GM18867 (cell line): ENCODE data around the gene PM20D2.
"Not testable (repeated sequence)": the region's sequence is repeated elsewhere in the genome, so short reads cannot be mapped to it uniquely, and the experiment has no call there.

Experiments used
- ATAC-seq: cut with Tn5 transposase; IDR thresholded peaks from one replicate; pipeline ENCODE4 v1.9.1; 2021; ENCODE audit warnings: mild to moderate bottlenecking, moderate library complexity; ENCODE audit not compliant: unreplicated experiment

PM20D2 gene, protein sequence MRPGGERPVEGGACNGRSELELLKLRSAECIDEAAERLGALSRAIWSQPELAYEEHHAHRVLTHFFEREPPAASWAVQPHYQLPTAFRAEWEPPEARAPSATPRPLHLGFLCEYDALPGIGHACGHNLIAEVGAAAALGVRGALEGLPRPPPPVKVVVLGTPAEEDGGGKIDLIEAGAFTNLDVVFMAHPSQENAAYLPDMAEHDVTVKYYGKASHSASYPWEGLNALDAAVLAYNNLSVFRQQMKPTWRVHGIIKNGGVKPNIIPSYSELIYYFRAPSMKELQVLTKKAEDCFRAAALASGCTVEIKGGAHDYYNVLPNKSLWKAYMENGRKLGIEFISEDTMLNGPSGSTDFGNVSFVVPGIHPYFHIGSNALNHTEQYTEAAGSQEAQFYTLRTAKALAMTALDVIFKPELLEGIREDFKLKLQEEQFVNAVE

DNA sequence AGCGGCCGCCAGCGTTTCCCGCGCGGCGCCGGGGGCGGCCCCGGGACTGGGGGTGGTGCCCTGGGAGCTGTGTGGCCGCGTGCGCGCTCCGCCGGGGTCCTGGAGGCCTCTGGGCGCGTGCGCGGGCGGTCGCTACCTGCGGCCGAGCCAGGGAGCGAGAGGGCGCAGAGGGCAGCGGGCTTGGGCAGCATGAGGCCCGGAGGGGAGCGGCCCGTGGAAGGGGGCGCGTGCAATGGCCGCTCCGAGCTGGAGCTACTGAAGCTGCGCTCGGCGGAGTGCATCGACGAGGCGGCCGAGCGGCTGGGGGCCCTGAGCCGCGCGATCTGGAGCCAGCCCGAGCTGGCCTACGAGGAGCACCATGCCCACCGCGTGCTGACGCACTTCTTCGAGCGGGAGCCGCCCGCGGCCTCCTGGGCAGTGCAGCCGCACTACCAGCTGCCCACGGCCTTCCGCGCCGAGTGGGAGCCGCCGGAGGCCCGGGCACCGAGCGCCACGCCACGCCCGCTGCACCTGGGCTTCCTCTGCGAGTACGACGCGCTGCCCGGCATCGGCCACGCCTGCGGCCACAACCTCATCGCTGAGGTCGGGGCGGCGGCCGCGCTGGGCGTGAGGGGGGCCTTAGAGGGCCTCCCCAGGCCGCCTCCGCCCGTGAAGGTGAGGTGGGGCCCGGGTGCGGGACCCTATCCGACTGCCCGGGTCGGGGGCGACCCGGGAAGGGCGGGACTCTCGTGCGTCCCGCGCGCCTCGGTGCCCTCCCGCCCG is at the start of gene PM20D2:
PM20D2 (plus strand) TSS at position 100 of the 762 bp plus-strand sequence; CDS start at position 190, 90 bp downstream.
- ATAC-seq = peak; percentile 64

DNA sequence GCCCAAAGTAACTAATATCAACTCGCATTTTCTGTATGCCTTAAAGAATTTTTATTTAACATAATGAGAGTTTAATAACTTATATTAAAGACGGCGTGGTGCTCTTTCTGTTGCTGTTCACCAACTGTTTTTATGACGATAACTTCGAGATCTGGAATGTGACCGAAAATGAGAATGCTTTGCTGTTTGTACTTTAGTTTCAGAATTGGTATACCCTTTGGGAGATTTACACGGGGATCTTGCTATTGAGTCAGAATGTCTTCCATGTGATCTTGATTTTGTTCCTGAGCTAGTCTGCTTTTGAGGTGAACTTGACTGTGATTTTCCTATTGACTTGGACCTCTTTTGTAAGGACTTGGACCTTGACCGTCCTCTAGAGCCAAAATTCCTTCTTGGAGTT is 47.4 kb upstream of the PM20D2 start:
- peak; percentile 48 for ATAC-seq

DNA sequence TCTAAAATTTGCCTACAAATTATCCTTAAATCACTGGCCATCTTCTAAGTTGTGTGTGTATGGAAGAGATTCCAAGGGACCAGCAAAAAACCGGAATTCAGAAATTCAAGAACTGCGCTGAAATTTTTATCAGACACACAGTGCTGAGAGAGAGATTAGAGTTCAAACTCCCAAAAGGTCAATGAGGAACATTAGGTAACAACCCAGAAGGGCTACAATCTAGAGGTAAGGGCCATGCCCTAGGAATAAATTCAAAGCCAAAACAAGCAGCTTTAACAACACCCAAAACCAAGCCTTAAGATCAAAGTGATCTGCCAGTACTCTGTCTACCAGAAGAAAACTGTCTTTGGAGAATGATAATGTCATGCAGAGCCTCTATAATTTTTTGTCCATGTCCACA is 45.7 kb upstream of the PM20D2 start:
- ATAC-seq = no peak

DNA sequence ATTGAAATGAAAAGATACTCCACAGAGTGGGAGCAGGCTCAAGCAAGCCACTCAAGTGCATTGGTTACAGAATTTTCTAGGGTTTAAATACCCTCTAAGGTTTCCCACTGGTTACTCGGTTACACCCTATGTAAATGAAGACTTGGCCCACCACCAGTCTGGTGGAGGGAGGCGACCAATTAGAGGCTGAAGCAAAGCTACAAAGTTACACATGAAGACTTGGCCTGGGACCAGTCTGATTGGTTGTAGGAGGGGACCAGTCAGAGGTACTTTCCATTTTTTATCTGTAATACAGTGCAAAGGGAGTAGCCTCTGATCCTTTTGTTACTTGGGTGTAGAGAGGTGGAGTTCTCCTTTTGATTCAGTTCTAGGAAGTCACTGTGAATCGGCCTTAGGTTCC is 35.6 kb upstream of the PM20D2 start:
- no peak for ATAC-seq

DNA sequence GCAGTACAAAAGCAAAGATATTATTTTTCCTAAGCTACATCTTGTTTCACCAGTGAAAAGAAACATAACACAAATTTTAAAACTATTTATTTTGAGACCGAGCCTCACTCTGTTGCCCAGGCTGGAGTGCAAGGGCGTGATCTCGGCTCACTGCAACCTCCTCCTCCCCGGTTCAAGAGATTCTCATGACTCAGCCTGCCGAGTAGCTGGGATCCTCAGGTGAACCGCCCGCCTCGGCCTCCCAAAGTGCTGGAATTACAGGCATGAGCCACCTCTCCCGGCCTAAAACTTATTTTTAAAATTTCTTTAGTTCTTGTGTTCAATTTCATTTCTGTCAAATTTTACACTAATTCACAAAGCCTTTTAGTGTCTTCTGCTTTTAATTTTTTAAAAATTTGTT is 33.9 kb upstream of the PM20D2 start:
- no peak for ATAC-seq

DNA sequence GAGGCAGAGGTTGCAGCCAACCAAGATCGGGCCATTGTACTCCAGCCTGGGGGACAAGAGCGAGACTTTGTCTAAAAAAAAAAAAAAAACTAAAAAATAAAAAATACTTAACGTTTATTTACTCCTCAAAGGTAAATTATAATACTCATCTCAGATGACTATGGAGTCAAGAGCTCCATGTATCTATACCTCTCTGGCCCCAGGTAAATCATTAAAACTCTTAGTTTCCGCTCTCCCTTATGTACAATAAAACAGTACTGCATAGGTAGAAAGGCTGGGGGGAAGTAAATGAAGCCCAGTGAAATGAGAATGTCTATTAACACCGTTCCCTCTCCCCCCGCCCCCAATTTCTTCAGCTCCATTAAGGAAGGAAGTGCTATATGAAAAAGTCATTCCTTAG is 29.2 kb upstream of the PM20D2 start:
- no peak for ATAC-seq

DNA sequence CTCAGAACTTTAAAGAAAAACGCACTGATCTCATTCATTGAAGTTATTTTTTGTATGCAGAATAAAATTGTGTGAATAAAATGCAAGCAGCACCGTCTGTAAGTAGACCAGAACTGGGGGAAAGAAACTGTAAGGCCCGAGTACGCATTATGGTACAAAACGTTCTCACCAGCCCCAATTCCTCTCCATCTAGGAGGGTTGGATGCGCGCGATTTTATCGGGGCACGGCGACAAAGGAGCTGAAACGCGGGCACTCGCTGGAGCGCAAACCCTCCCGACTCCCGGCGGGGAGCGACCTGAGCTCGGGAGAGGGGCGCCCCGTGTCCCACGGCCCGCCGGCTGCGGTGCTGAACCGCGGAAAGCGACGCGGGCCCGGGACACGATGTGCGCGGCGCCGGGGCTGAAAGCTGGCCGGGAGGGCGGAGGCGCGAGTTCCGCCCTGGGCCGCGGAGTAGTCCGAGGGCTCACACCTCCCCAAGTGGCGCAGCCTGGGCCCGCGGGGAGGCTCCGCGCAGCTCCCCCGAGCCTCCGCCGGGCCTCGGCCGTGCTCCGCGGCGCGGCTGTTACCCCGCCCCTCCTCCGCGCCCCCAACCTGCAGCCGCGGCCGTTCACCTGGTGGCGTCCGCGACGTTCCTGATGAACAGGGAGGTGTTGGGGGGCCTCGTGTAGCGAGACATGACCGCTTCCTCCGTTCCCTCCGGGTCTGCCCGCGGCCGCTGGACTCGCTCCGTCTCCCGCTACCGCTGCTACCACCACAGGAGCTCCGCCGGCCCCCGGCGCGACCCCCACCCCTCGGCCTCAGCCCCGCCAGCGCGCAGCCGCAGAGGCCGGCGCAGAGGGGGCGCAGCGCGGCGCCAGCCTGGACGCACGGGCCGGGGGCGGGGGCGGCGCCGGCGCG is 28.4 kb upstream of the PM20D2 start, which contains the start of gene SRSF12:
SRSF12 (minus strand) TSS at position 861 of the 898 bp plus-strand sequence; CDS start at position 677, 184 bp downstream.
- peak; percentile 78 for ATAC-seq

DNA sequence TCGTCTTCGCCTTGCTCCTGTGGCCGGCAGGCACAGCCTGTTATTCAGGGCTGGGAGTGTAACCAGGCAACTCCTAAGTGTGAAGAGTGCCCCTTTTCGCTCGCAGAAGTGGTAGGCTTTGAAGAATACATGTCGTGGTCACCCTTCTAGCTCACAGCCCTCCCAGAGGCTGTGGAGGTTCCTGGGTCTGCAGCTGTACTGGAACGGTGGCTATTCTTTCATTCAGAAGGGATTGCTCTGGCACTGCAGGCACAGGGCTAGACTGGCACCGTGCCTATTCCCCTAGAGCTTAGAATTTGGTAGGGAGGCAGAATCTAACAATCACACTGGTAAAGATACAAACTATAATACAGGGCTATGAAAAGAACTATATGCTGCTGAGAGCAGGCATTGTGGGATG is 26.9 kb upstream of the PM20D2 start:
- no peak for ATAC-seq

DNA sequence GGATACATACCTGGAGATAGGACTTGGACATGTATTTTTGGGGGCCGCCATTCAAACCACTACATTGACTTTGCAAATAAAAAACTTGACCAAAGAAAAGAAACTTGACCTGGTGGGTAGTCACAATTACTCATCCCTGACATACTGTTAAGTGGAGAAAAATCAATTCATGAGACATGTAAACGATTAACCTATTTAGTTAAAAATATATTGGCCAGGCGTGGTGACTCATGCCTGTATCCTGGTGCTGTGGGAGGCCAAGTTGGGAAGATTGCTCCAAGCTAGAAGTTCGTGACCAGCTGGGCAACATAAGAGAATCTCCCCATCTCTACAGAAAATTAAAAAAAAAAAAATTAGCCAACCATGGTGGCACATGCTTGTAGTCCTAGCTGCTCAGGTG is 25.5 kb upstream of the PM20D2 start:
- ATAC-seq = no peak

DNA sequence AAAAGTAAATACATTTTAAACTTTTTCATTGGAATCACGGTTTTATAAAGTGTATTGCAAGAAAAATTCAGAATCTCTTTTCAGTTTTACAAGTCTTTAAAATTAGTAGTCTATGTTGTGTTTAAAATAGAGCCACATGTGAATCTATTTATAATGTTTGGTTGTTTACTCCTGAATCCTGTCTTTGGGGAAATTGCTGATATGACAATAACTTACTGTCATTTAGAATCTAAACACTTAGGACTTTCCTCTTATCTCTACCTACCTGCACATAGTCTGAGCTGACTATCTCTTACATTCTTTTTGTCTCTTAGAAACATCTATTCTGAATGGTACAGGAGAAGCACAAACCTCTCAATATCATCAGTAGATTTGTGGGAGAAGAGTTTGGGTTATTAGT is 23.9 kb upstream of the PM20D2 start:
- no peak for ATAC-seq

DNA sequence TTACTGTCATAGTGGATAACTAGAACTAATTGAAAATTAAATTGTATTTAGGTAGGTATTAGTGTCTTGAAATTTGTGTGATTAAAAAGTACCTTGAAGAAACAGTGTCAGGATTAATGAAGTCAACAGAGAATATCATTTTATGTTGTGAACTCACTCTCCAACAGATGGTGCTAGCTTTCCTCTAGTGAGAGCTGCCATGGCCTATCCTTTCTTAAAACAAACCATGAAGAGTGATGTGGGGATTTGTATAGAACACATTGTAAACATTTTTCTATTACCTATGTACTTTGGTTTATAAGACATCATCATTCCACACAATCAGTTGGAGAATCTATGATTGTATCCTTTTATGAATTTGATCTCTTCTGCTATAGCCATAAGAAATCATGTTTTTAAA is 23.2 kb upstream of the PM20D2 start:
- ATAC-seq = peak; percentile 56

DNA sequence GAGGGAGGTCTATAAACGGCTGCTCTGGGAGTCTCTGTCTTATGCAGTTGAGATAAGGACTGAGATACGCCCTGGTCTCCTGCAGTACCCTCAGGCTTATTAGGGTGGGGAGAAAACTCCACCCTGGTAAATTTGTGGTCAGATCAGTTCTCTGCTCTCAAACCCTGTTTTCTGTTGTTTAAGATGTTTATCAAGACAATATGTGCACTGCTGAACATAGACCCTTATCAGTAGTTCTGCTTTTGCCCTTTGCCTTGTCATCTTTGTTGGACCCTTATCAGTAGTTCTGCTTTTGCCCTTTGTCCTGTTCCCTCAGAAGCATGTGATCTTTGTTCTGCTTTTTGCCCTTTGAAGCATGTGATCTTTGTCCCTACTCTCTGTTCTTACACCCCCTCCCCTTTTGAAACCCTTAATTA is 17.6 kb upstream of the PM20D2 start:
- ATAC-seq = not testable (repeated sequence)

DNA sequence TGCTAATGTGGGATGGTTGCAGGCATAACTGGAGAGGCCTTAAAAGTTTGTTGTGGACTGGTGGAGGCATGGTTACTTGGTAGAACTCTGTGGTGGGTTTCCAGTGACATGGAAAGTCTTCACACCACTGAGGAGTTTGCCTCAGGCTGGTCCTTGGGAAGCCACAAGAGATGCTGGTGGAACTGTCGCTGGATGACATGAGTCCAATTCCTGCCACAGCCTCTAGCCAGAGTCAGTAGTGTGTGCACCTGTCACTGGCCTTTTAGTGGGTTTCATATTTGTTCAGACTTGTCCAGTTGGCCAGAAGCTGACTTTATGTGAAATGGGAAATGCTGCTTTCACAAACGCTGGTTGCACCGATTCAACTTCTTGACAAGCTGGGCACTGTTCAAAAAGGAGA is 14.3 kb upstream of the PM20D2 start:
- ATAC-seq = no peak

DNA sequence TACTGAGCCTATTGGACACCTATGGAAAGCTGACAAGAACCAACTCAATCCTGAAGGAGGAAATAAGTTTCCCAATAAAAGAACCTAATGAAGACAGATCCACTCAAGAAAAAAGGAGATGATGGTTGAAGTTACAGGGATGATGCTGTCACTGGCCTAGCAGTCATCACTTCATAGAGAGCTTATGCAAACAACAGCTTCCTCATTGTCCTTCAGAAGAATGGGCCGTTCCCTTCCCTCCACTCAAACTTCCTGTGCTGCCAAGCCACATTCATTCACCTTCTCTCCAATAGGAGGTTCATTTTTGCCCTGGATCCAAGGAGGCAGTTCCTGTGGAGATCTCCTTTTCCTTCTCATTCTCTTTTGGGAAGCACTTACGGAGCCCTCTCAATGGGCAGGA is 13.8 kb upstream of the PM20D2 start:
- no peak for ATAC-seq

DNA sequence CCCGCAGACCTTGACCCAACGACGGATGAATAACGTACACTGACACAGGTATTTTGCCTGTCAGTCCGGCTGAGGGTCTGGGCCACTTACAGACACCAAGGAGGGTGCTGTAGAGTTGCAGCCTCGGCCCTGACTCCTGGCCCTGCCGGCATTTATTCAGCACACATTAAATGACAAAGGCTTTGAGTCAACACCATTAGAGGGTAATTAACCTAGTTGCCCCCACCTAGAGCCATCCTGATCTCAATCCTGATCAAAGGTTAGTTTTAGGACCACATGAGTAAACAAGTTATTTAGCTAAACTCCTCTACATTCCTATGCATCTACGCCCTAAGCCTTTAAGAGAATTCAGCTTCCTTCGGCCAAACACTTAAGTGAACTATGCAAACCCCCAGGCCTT is 11.9 kb upstream of the PM20D2 start:
- ATAC-seq = no peak

DNA sequence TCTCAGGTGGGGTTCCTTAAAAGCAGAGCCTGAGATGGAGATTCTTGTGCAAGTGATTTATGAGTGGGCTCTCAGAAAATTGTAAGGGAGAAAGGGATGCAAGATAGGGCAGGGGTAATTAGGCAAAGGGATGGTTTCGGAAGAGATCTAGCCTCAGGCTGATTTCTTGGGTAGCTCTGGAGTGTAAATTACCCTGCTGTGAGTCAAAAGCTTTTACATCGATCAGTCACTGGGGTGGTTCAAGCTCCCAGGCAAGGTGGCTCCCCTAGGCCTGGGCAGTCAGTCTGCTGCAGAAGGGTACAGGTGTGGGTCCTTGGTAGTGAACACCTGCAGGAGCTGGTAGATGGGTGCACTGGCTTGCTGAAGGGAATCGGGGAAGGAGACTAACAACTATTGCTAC is 11.1 kb upstream of the PM20D2 start:
- ATAC-seq = no peak

DNA sequence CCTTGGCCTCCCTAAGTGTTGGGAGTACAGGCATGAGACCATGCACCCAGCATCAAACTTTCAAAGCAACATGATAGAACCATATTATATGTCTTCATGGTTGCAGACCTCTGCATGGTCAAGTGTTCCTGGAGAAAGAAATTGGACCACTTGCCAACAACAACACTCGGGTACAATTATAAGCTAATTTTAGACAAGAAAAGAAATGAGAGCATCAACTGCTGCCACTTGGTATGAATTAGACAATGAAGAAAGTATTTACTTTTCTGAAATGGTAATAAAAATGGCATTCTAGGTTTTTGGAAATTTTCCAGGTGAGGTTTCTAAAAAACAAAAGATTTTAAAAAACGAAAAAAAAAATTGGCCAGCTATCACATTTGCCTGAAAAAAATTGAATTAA is 7.7 kb upstream of the PM20D2 start:
- no peak for ATAC-seq

DNA sequence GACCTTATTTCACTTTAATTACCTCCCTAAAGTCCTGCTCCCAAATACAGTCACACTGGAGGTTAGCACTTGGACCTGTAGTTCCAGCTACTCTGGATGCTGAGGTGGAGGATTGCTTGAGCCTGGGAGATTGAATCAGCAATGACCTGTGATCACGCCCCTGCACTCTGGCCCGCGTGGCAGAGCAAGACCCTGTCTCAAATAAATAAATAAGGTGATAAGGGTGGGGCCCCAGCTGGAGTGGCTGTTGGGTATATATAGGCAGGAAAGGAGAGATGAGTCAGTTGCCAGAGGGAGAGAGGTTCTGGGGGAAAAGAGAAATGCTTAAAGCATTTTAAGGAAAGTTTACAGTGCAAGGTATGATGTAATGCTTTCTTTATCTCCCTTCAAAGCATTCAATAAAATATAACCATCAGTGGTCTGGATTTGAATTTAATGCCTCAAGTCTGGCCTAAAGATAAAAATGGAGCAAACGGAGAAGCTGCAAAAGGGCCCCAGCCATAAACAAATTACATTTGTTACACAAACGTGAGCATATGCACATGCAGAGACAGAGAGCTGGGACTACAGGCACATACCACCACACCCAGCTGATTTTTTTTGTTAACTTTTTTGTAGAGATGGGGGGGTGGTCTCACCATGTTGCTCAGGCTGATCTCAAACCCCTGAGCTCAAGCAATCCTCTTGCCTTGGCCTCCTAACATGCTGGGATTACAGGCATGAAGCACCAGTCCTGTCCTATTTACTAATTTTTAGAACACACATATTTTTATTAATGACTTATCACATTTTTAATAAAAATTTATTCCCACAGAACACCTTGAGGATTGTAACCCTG is 6.1 kb upstream of the PM20D2 start:
- ATAC-seq = no peak

DNA sequence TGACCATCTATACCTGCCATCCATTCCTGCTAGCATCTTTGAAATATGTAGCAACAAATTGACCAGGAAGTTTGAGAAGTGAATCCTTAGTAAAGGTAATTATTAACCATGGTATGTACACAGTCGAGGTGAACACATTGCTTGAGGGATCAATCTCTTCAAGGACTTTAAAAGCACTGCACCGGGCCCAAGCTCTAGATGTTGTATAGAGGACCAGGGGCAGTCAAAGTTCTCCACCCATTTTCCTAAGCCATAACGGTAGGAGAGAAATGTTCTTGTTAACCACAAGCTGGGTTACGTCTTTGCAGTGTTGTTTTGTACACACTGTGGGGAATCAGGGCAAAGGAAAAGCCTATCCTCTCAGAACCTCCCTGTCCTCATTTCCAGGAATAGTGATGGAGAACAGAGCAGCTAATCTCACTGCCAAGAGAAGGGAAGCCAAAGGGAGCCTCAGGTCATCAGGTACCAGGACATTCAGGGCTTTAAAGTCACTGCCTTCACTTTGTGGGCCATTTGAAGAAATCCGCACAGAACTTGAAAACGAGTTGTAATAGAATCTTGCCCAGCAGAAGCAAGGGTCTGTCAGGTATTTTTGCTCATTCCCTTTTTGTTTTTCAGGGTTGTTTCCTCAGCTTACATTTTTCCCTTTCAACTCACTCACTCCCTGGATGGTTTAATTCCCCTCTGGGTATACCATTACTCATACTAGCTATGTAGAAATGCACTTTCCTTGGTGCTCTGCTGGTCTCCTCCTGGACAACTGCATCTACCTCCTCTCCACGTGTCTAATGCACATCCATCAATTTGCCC is 5.3 kb upstream of the PM20D2 start:
- no peak for ATAC-seq
